OCI-LY1 (cell line): ENCODE measurements around the gene PPIF.

Experiments used
- H2AFZ ChIP-seq: fragments of 200-600 bp; sonication (generic), shearing (Covaris generic); 2 replicates; pipeline ENCODE4 v1.6.0; 2014; ENCODE audit warnings: antibody characterized with exemption, mild to moderate bottlenecking, low read length
- H3F3A ChIP-seq: fragments of 200-600 bp; sonication (generic), shearing (Covaris generic); 2 replicates; pipeline ENCODE4 v1.6.0; 2014; ENCODE audit warnings: mild to moderate bottlenecking, antibody characterized with exemption, low read length, moderate library complexity; ENCODE audit not compliant: insufficient read depth
- H3K27ac ChIP-seq: fragments of 200-600 bp; sonication (generic); 2 replicates; pipeline ENCODE4 v1.5.1; 2014; ENCODE audit warnings: low read length, mixed run types, mild to moderate bottlenecking, low read depth; ENCODE audit not compliant: poor library complexity, severe bottlenecking
- H3K27me3 ChIP-seq: fragments of 200-600 bp; sonication (generic); 2 replicates; pipeline ENCODE4 v1.6.0; 2014; ENCODE audit warnings: antibody characterized with exemption, mild to moderate bottlenecking, low read length, moderate library complexity; ENCODE audit not compliant: insufficient read depth
- H3K36me3 ChIP-seq: fragments of 200-600 bp; sonication (generic); 2 replicates; pipeline ENCODE4 v1.6.1; 2014; ENCODE audit warnings: mild to moderate bottlenecking, antibody characterized with exemption, low read length, moderate library complexity, mixed read lengths; ENCODE audit not compliant: insufficient read depth
- H3K4me1 ChIP-seq: fragments of 200-600 bp; sonication (generic); 2 replicates; pipeline ENCODE4 v1.5.1; 2014; ENCODE audit warnings: mild to moderate bottlenecking, low read length, moderate library complexity; ENCODE audit not compliant: insufficient read depth, severe bottlenecking
- H3K4me2 ChIP-seq: fragments of 200-600 bp; sonication (generic), shearing (Covaris generic); 2 replicates; pipeline ENCODE4 v1.6.1; 2014; ENCODE audit warnings: low read length
- H3K4me3 ChIP-seq: fragments of 200-600 bp; sonication (generic); 2 replicates; pipeline ENCODE4 v1.5.1; 2014; ENCODE audit warnings: low read length, low read depth, mild to moderate bottlenecking, mixed read lengths; ENCODE audit not compliant: poor library complexity, severe bottlenecking
- H3K79me2 ChIP-seq: fragments of 200-600 bp; shearing (Covaris generic); 2 replicates; pipeline ENCODE4 v1.6.1; 2016; ENCODE audit warnings: mixed run types, low read length, mixed read lengths; ENCODE audit not compliant: insufficient read depth
- H3K9ac ChIP-seq: fragments of 200-600 bp; sonication (generic), shearing (Covaris generic); 2 replicates; pipeline ENCODE4 v1.6.1; 2014; ENCODE audit warnings: mild to moderate bottlenecking, low read length, mixed read lengths
- H3K9me2 ChIP-seq: fragments of 200-600 bp; sonication (generic), shearing (Covaris generic); 2 replicates; pipeline ENCODE4 v1.6.1; 2014; ENCODE audit warnings: low read depth, mild to moderate bottlenecking, low read length, mixed read lengths
- H3K9me3 ChIP-seq: fragments of 200-600 bp; shearing (Covaris generic); 2 replicates; pipeline ENCODE4 v1.6.1; 2014; ENCODE audit warnings: low read length, mixed read lengths
- H4K20me1 ChIP-seq: fragments of 200-600 bp; sonication (generic), shearing (Covaris generic); 2 replicates; pipeline ENCODE4 v1.6.0; 2016; ENCODE audit warnings: mild to moderate bottlenecking, low read length; ENCODE audit not compliant: insufficient read depth
- CTCF ChIP-seq: fragments of 200-600 bp; sonication (generic), shearing (Covaris generic); IDR thresholded peaks from 2 replicates; pipeline ENCODE4 v1.5.1; 2017; ENCODE audit warnings: mild to moderate bottlenecking, antibody characterized with exemption, low read length, moderate library complexity, mixed read lengths
- EZH2 ChIP-seq: fragments of 200-600 bp; sonication (generic), shearing (Covaris generic); IDR thresholded peaks from 2 replicates; pipeline ENCODE4 v1.8.0; 2017; ENCODE audit warnings: borderline replicate concordance, mixed run types, mild to moderate bottlenecking, antibody characterized with exemption, low read length, moderate library complexity, mixed read lengths

The PPIF gene

DNA sequence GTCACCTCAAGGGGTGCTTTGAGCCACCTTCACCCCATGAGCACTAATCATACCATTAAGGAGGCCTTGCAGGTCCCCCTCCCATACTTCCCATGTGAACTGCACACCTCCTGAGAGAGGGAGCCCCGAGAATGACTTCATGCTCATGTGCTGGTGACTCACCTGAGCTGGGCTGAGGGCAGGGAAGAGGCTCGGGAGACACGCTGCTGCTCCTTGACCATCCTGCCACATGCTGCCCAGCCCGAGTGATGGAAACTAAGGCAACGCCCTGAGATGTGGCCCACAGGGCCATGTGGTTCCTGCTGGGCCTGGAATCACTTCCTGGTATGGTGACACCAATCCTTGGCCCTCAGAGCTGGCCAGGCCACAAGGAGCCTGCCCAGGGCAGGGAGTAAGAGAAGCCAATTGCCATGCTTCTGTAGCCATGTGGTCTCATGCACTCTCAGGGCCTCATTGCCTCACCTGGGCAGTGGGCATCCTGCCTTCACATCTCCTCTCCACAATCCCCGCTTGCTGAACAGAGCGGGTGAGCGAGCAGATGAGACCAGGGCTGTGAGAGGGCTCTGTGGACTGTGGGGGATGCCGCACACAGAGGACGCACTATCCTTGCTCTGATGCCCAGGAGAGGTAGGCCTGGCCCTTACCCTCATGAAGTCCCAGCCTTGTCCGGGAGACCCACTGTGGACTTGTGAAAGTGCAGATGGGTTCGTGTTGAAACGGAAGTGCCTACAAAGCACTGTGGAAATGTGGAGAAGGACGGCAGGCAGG, 18.3 kb upstream of the PPIF start:
- TF ChIP-seq EZH2 (no peak), CTCF (no peak)
- Histone ChIP-seq H3K9me3 (no peaks in the 10 kb centered on the region), H3K27me3 (peaks cover 8% of the 10 kb centered on the region; the same call in 1 of the 2 replicates), H3K27ac (no peak overlapping the region), H4K20me1 (no peaks in the 10 kb centered on the region), H3K36me3 (no peaks in the 10 kb centered on the region; the same call in 1 of the 2 replicates), H3F3A (no peaks in the 10 kb centered on the region), H3K4me1 (no peaks in the 10 kb centered on the region), H3K9me2 (no peaks in the 10 kb centered on the region), H3K79me2 (no peaks in the 10 kb centered on the region), H3K9ac (no peak overlapping the region), H2AFZ (no peak overlapping the region), H3K4me2 (no peak overlapping the region), H3K4me3 (no peak overlapping the region)

- no peaks in the 10 kb centered on the region for H4K20me1 ChIP-seq
- H3K4me2 ChIP-seq: no peak overlapping the region
- H3K27ac ChIP-seq: no peak overlapping the region
- no peak overlapping the region for H3K4me3 ChIP-seq
- no peaks in the 10 kb centered on the region for H3K4me1 ChIP-seq
- H3F3A ChIP-seq: no peaks in the 10 kb centered on the region
- H3K79me2 ChIP-seq: no peaks in the 10 kb centered on the region
- H3K9me2 ChIP-seq: no peaks in the 10 kb centered on the region
- H3K36me3 ChIP-seq: no peaks in the 10 kb centered on the region; the same call in 1 of the 2 replicates
- H3K9me3 ChIP-seq: no peaks in the 10 kb centered on the region
- H3K9ac ChIP-seq: no peak overlapping the region
- no peak overlapping the region for H2AFZ ChIP-seq
- TF ChIP-seq EZH2 (no peak), CTCF (no peak)
- H3K27me3 ChIP-seq: peaks cover 8% of the 10 kb centered on the region; the same call in 1 of the 2 replicates
Observed at GRCh38 chr10:79329529-79329928, 17.7 kb upstream of the PPIF start.

DNA sequence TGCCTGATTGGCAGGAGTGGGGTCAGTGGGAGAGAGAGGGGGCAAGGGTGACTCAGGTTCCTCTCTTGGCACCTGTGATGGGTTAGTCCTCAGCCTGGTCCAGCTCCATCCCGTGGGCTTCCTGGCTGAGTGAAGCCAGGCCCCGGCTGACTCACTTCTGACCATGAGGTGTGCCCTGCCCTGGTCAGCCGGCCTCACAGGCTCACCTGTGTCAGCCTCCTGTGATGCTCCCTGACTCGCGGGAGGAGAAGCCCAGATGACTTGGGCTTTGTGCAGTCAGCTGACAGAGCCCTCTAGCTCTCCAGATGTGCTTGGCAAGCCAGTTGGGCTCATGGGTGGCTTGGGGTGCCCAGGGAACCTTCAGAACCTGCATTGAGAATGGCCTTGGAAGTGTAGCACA, 16.0 kb upstream of the PPIF start:
- TF ChIP-seq EZH2: no peak
- no peak for TF ChIP-seq CTCF
- H3K9me3 ChIP-seq: no peaks in the 10 kb centered on the region
- no peak overlapping the region for H3K9ac ChIP-seq

More for the DNA sequence above, 16.0 kb upstream of the PPIF start:
- H3K4me2 ChIP-seq: no peak overlapping the region
- H3K79me2 ChIP-seq: no peaks in the 10 kb centered on the region
- no peaks in the 10 kb centered on the region for H3K4me1 ChIP-seq
- H4K20me1 ChIP-seq: no peaks in the 10 kb centered on the region
- H3K9me2 ChIP-seq: no peaks in the 10 kb centered on the region
- no peaks in the 10 kb centered on the region; the same call in 1 of the 2 replicates for H3K36me3 ChIP-seq
- H3K27ac ChIP-seq: no peak overlapping the region
- no peaks in the 10 kb centered on the region for H3F3A ChIP-seq
- no peaks in the 10 kb centered on the region for H3K27me3 ChIP-seq
- H2AFZ ChIP-seq: no peak overlapping the region
- H3K4me3 ChIP-seq: no peak overlapping the region
